Type B pancreatic cell (in vitro differentiated cells): ENCODE data around the gene BRD9. TPM values are rescaled to one million over a fixed set of nuclear protein-coding genes. Genes with fewer than 3 reads are reported as not detected.

ENCODE experiments used
- DNase-seq: peaks from one replicate; pipeline ENCODE4 v3.0.0; 2021; ENCODE audit warnings: mixed read lengths; ENCODE audit not compliant: unreplicated experiment; ENCODE audit errors: extremely low spot score
- H3K27ac Mint-ChIP-seq: 2 replicates; pipeline ENCODE4 v1.8.0; 2021; ENCODE audit warnings: mild to moderate bottlenecking, mixed read lengths
- H3K27me3 Mint-ChIP-seq: 2 replicates; pipeline ENCODE4 v1.8.0; 2021; ENCODE audit warnings: mixed read lengths
- H3K36me3 Mint-ChIP-seq: 2 replicates; pipeline ENCODE4 v1.8.0; 2021; ENCODE audit warnings: mixed read lengths
- H3K4me1 Mint-ChIP-seq: one replicate; pipeline ENCODE4 v1.8.0; 2021; ENCODE audit warnings: mixed read lengths; ENCODE audit not compliant: unreplicated experiment
- H3K4me3 Mint-ChIP-seq: 2 replicates; pipeline ENCODE4 v1.8.0; 2021; ENCODE audit warnings: mild to moderate bottlenecking, mixed read lengths
- H3K9me3 Mint-ChIP-seq: 2 replicates; pipeline ENCODE4 v1.8.0; 2021; ENCODE audit warnings: mixed read lengths
- CTCF ChIP-seq: fragments of 200-600 bp; sonication (generic); conservative IDR thresholded peaks from 2 replicates; pipeline ENCODE4 v1.5.0; 2021; ENCODE audit warnings: antibody characterized with exemption, mild to moderate bottlenecking
- total RNA-seq: library from RNA; stranded (reverse); gene quantifications from 2 replicates; pipeline ENCODE4 v1.2.1, GENCODE V29; 2021; ENCODE audit warnings: low replicate concordance

Gene BRD9
- total RNA-seq, 1 donor from 2014 or later = 55.6 TPM

- no peaks in the 10 kb centered on the region for H3K27me3 Mint-ChIP-seq
- peak overlapping the region; percentile 93 for H3K4me3 Mint-ChIP-seq
- H3K4me1 Mint-ChIP-seq = peaks cover 14% of the 10 kb centered on the region
- peaks cover 7% of the 10 kb centered on the region for H3K36me3 Mint-ChIP-seq
- no peak for TF ChIP-seq CTCF
- DNase-seq = no peak
- H3K9me3 Mint-ChIP-seq = no peaks in the 10 kb centered on the region
- peak overlapping the region; percentile 92 for H3K27ac Mint-ChIP-seq
These were observed 1.3 kb downstream of the BRD9 start for GRCh38 chr5:891117-891836.

GRCh38 chr5:889075-889710 lies 3.4 kb downstream of the BRD9 start:
- Mint-ChIP-seq H3K27ac (no peak overlapping the region), H3K9me3 (no peaks in the 10 kb centered on the region), H3K4me3 (no peak overlapping the region), H3K36me3 (peaks cover 9% of the 10 kb centered on the region), H3K4me1 (peaks cover 14% of the 10 kb centered on the region), H3K27me3 (no peaks in the 10 kb centered on the region)
- no peak for TF ChIP-seq CTCF
- DNase-seq = no peak

GRCh38 chr5:888638-889035 lies 4.0 kb downstream of the BRD9 start:
- peaks cover 9% of the 10 kb centered on the region for H3K4me1 Mint-ChIP-seq
- H3K27me3 Mint-ChIP-seq = no peaks in the 10 kb centered on the region
- no peak for TF ChIP-seq CTCF
- DNase-seq = no peak
- H3K4me3 Mint-ChIP-seq = no peak overlapping the region
- H3K36me3 Mint-ChIP-seq = peaks cover 9% of the 10 kb centered on the region
- H3K27ac Mint-ChIP-seq = no peak overlapping the region
- H3K9me3 Mint-ChIP-seq = no peaks in the 10 kb centered on the region

GRCh38 chr5:887947-888637 lies 4.5 kb downstream of the BRD9 start:
- TF ChIP-seq CTCF = no peak
- H3K4me1 Mint-ChIP-seq = peaks cover 5% of the 10 kb centered on the region
- H3K36me3 Mint-ChIP-seq = peaks cover 13% of the 10 kb centered on the region
- H3K27ac Mint-ChIP-seq = no peak overlapping the region
- no peak for DNase-seq
- no peaks in the 10 kb centered on the region for H3K27me3 Mint-ChIP-seq
- no peaks in the 10 kb centered on the region for H3K9me3 Mint-ChIP-seq
- no peak overlapping the region for H3K4me3 Mint-ChIP-seq

- Mint-ChIP-seq H3K27ac (no peak overlapping the region), H3K4me1 (peaks cover 5% of the 10 kb centered on the region), H3K36me3 (peaks cover 25% of the 10 kb centered on the region), H3K4me3 (no peak overlapping the region), H3K27me3 (no peaks in the 10 kb centered on the region), H3K9me3 (no peaks in the 10 kb centered on the region)
- TF ChIP-seq CTCF = no peak
- no peak for DNase-seq
These were observed 5.8 kb downstream of the BRD9 start for GRCh38 chr5:886716-887325.
